Calu3 (cell line): ENCODE data around the gene NCOA7. TPM values are rescaled to one million over a fixed set of nuclear protein-coding genes. Genes with fewer than 3 reads are reported as not detected.

Experiments
- BruUV-seq: library from RNA; stranded (reverse); fragments of 400-500 nt; replicated peaks from 2 replicates; lab custom pipeline; 2021; lab: Mats Ljungman, UMichigan
- CTCF ChIA-PET: fragments of 300-600 bp; sonication (Branson Sonifier 250); formaldehyde crosslinking; loops from one replicate; lab custom pipeline; 2022; ENCODE audit warnings: antibody characterized with exemption; lab: Charles Lee
- DNase-seq: peaks from one replicate; pipeline ENCODE4 v3.0.0; 2022
- H3K27ac Mint-ChIP-seq: one replicate; pipeline ENCODE4 v1.8.0; 2022; ENCODE audit warnings: mixed read lengths; ENCODE audit not compliant: unreplicated experiment
- H3K27me3 Mint-ChIP-seq: one replicate; pipeline ENCODE4 v1.8.0; 2022; ENCODE audit warnings: mixed read lengths; ENCODE audit not compliant: unreplicated experiment
- H3K36me3 Mint-ChIP-seq: one replicate; pipeline ENCODE4 v1.8.0; 2022; ENCODE audit warnings: mild to moderate bottlenecking, moderate library complexity, mixed read lengths; ENCODE audit not compliant: insufficient read depth, unreplicated experiment
- H3K4me1 Mint-ChIP-seq: one replicate; pipeline ENCODE4 v1.8.0; 2022; ENCODE audit warnings: mild to moderate bottlenecking, low read depth, mixed read lengths; ENCODE audit not compliant: unreplicated experiment
- H3K4me3 Mint-ChIP-seq: one replicate; pipeline ENCODE4 v1.8.0; 2022; ENCODE audit warnings: mild to moderate bottlenecking, low read depth, moderate library complexity, mixed read lengths; ENCODE audit not compliant: unreplicated experiment
- H3K9me3 Mint-ChIP-seq: one replicate; pipeline ENCODE4 v1.8.0; 2022; ENCODE audit warnings: low read depth, mixed read lengths; ENCODE audit not compliant: unreplicated experiment
- CTCF ChIP-seq: fragments of 200-600 bp; IDR thresholded peaks from one replicate; pipeline ENCODE4 v1.8.0; 2022; ENCODE audit warnings: antibody characterized with exemption; ENCODE audit not compliant: unreplicated experiment
- intact Hi-C: fragments of 100-400 bp; cut with micrococcal nuclease; formaldehyde crosslinking; loops from one replicate; pipeline ENCODE4 v1.10.0; 2022; ENCODE audit not compliant: unreplicated experiment
- total RNA-seq: library from RNA; stranded (reverse); gene quantifications from 2 replicates; pipeline ENCODE4 v1.2.3, GENCODE V29; 2022

Gene NCOA7
- total RNA-seq, 1 experiment from 2014 or later = 102 TPM

GRCh38 chr6:125839879-125840278 lies 49.1 kb downstream of the NCOA7 start:
- H3K27me3 Mint-ChIP-seq = no peaks in the 10 kb centered on the region
- no peaks in the 10 kb centered on the region for H3K9me3 Mint-ChIP-seq
- intact Hi-C loops = no loop called here
- BruUV-seq = no TSS peak
- H3K4me3 Mint-ChIP-seq = no peak overlapping the region
- no peaks in the 10 kb centered on the region for H3K4me1 Mint-ChIP-seq
- H3K27ac Mint-ChIP-seq = no peak overlapping the region
- TF ChIP-seq CTCF = no peak
- CTCF ChIA-PET = interaction anchor here (0.7 kb wide), 1 partner anchor 116 kb away, joined by 6 read pairs; no protein-coding TSS in a partner anchor
- no peaks in the 10 kb centered on the region for H3K36me3 Mint-ChIP-seq
- DNase-seq = no peak

GRCh38 chr6:125841356-125842090 lies 50.8 kb downstream of the NCOA7 start:
- H3K4me1 Mint-ChIP-seq = no peaks in the 10 kb centered on the region
- H3K36me3 Mint-ChIP-seq = no peaks in the 10 kb centered on the region
- H3K4me3 Mint-ChIP-seq = no peak overlapping the region
- H3K27me3 Mint-ChIP-seq = no peaks in the 10 kb centered on the region
- H3K27ac Mint-ChIP-seq = no peak overlapping the region
- CTCF ChIA-PET = no interaction called here
- no peak for DNase-seq
- no peaks in the 10 kb centered on the region for H3K9me3 Mint-ChIP-seq
- TF ChIP-seq CTCF = no peak
- intact Hi-C loops = no loop called here
- BruUV-seq = no TSS peak

- no peak for DNase-seq
- Mint-ChIP-seq H3K36me3 (no peaks in the 10 kb centered on the region), H3K27me3 (no peaks in the 10 kb centered on the region), H3K27ac (no peak overlapping the region), H3K4me3 (no peak overlapping the region), H3K9me3 (no peaks in the 10 kb centered on the region), H3K4me1 (no peaks in the 10 kb centered on the region)
- CTCF ChIA-PET = no interaction called here
- no TSS peak for BruUV-seq
- TF ChIP-seq CTCF = no peak
- intact Hi-C loops = no loop called here
Measured at GRCh38 chr6:125842091-125842626, 51.4 kb downstream of the NCOA7 start.

GRCh38 chr6:125843593-125843992 lies 52.8 kb downstream of the NCOA7 start:
- no peaks in the 10 kb centered on the region for H3K4me1 Mint-ChIP-seq
- intact Hi-C loops = no loop called here

More at GRCh38 chr6:125843593-125843992, 52.8 kb downstream of the NCOA7 start:
- no peaks in the 10 kb centered on the region for H3K9me3 Mint-ChIP-seq
- CTCF ChIA-PET = no interaction called here
- TF ChIP-seq CTCF = no peak
- H3K4me3 Mint-ChIP-seq = no peak overlapping the region
- no peak for DNase-seq
- no peaks in the 10 kb centered on the region for H3K27me3 Mint-ChIP-seq
- no TSS peak for BruUV-seq
- H3K36me3 Mint-ChIP-seq = no peaks in the 10 kb centered on the region
- no peak overlapping the region for H3K27ac Mint-ChIP-seq
